ENCODE data around the gene PLEKHG7.

GRCh38 chr12:92747151-92747550 is 44.4 kb downstream of the PLEKHG7 start:
- TF ChIP-seq, protein P1, sequence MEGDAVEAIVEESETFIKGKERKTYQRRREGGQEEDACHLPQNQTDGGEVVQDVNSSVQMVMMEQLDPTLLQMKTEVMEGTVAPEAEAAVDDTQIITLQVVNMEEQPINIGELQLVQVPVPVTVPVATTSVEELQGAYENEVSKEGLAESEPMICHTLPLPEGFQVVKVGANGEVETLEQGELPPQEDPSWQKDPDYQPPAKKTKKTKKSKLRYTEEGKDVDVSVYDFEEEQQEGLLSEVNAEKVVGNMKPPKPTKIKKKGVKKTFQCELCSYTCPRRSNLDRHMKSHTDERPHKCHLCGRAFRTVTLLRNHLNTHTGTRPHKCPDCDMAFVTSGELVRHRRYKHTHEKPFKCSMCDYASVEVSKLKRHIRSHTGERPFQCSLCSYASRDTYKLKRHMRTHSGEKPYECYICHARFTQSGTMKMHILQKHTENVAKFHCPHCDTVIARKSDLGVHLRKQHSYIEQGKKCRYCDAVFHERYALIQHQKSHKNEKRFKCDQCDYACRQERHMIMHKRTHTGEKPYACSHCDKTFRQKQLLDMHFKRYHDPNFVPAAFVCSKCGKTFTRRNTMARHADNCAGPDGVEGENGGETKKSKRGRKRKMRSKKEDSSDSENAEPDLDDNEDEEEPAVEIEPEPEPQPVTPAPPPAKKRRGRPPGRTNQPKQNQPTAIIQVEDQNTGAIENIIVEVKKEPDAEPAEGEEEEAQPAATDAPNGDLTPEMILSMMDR (IDR thresholded peaks at IDR 0.05) = no peak
- no peak for TF ChIP-seq POLR2A (IDR thresholded peaks at IDR 0.05)

Measured in body of pancreas (tissue), 4 donors.